ENCODE measurements around the gene CASKIN1.

- TF ChIP-seq, protein P1, sequence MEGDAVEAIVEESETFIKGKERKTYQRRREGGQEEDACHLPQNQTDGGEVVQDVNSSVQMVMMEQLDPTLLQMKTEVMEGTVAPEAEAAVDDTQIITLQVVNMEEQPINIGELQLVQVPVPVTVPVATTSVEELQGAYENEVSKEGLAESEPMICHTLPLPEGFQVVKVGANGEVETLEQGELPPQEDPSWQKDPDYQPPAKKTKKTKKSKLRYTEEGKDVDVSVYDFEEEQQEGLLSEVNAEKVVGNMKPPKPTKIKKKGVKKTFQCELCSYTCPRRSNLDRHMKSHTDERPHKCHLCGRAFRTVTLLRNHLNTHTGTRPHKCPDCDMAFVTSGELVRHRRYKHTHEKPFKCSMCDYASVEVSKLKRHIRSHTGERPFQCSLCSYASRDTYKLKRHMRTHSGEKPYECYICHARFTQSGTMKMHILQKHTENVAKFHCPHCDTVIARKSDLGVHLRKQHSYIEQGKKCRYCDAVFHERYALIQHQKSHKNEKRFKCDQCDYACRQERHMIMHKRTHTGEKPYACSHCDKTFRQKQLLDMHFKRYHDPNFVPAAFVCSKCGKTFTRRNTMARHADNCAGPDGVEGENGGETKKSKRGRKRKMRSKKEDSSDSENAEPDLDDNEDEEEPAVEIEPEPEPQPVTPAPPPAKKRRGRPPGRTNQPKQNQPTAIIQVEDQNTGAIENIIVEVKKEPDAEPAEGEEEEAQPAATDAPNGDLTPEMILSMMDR (IDR thresholded peaks at IDR 0.05; ENCODE audit: low read length): no peak
- TF ChIP-seq EZH2 (IDR thresholded peaks at IDR 0.05; ENCODE audit: borderline replicate concordance, low read length): no peak
Measured at GRCh38 chr16:2242598-2242997, 46.2 kb upstream of the CASKIN1 start.
